PC-3 (cell line): ENCODE measurements around the gene IDNK. TPM values are rescaled to one million over a fixed set of nuclear protein-coding genes. Genes with fewer than 3 reads are reported as not detected.

Experiments
- ATAC-seq: fragments of 200-7000 bp; cut with Tn5 transposase; 2 replicates; pipeline ENCODE4 v1.9.1; 2020; ENCODE audit warnings: mild to moderate bottlenecking, moderate library complexity
- BruUV-seq: library from RNA; stranded (reverse); fragments of 400-500 nt; replicated peaks from 2 replicates; lab custom pipeline; 2021; lab: Mats Ljungman, UMichigan
- CTCF ChIA-PET: fragments of 300-600 bp; sonication (Branson Sonifier 250); formaldehyde crosslinking; loops from one replicate; lab custom pipeline; 2022; ENCODE audit warnings: antibody characterized with exemption; lab: Charles Lee
- POLR2A ChIA-PET: fragments of 300-600 bp; sonication (Branson Sonifier 250); formaldehyde crosslinking; loops from one replicate; lab custom pipeline; 2022; ENCODE audit warnings: antibody characterized with exemption; ENCODE audit not compliant: unreplicated experiment; lab: Charles Lee
- DNase-seq: peaks from one replicate; pipeline ENCODE4 v3.0.0-alpha.2; 2015
- H2AFZ ChIP-seq: fragments of 300-600 bp; sonication (generic); 2 replicates; pipeline ENCODE4 v1.6.0; 2016; ENCODE audit warnings: antibody characterized with exemption, low read length
- H3F3A ChIP-seq: fragments of 300-600 bp; sonication (generic); one replicate; pipeline ENCODE4 v1.6.0; 2017; ENCODE audit warnings: antibody characterized with exemption, low read length, control low read depth, mild to moderate bottlenecking; ENCODE audit not compliant: unreplicated experiment
- H3K27ac ChIP-seq: fragments of 300-600 bp; sonication (generic); 2 replicates; pipeline ENCODE4 v1.5.1; 2016; ENCODE audit warnings: mild to moderate bottlenecking, low read length
- H3K27me3 ChIP-seq: fragments of 300-600 bp; sonication (generic); 2 replicates; pipeline ENCODE4 v1.6.1; 2016; ENCODE audit warnings: low read length, mixed read lengths
- H3K36me3 ChIP-seq: fragments of 300-600 bp; sonication (generic); 2 replicates; pipeline ENCODE4 v1.6.1; 2016; ENCODE audit warnings: low read depth, mixed run types, low read length, mixed read lengths
- H3K4me1 ChIP-seq: fragments of 300-600 bp; sonication (generic); 2 replicates; pipeline ENCODE4 v1.5.1; 2016; ENCODE audit warnings: low read length; ENCODE audit not compliant: insufficient read depth
- H3K4me2 ChIP-seq: fragments of 300-600 bp; sonication (generic); 2 replicates; pipeline ENCODE4 v1.6.0; 2016; ENCODE audit warnings: low read length
- H3K4me3 ChIP-seq: fragments of 300-600 bp; sonication (generic); 2 replicates; pipeline ENCODE4 v1.5.1; 2016; ENCODE audit warnings: mild to moderate bottlenecking, low read length, mixed read lengths
- H3K79me2 ChIP-seq: fragments of 300-600 bp; sonication (generic); 2 replicates; pipeline ENCODE4 v1.6.1; 2017; ENCODE audit warnings: low read length, mixed read lengths
- H3K9ac ChIP-seq: fragments of 300-600 bp; sonication (generic); 2 replicates; pipeline ENCODE4 v1.6.0; 2016; ENCODE audit warnings: mild to moderate bottlenecking, low read length
- H3K9me2 ChIP-seq: fragments of 300-600 bp; sonication (generic); replicated peaks from 2 replicates; pipeline ENCODE4 v1.6.1; 2016; ENCODE audit warnings: mixed run types, low read length, mixed read lengths
- H3K9me3 ChIP-seq: fragments of 300-600 bp; sonication (generic); 2 replicates; pipeline ENCODE4 v1.6.1; 2016; ENCODE audit warnings: low read length, mixed read lengths
- H4K20me1 ChIP-seq: fragments of 300-600 bp; sonication (generic); 2 replicates; pipeline ENCODE4 v1.6.1; 2016; ENCODE audit warnings: low read length, mixed read lengths
- EZH2 ChIP-seq: fragments of 300-600 bp; sonication (generic); IDR thresholded peaks from one replicate; pipeline ENCODE4 v1.6.1; 2017; ENCODE audit warnings: antibody characterized with exemption, mild to moderate bottlenecking, low read length; ENCODE audit not compliant: unreplicated experiment
- EZH2phosphoT487 ChIP-seq: fragments of 300-600 bp; sonication (generic); IDR thresholded peaks from 2 replicates; pipeline ENCODE4 v1.6.1; 2018; ENCODE audit warnings: mild to moderate bottlenecking, antibody characterized with exemption, low read length, borderline replicate concordance
- intact Hi-C: fragments of 100-400 bp; cut with micrococcal nuclease; formaldehyde crosslinking; loops from 2 replicates; pipeline ENCODE4 v1.9.0; 2023
- total RNA-seq: library from RNA; depleted of rRNA; stranded (reverse); fragments of >200 nt; gene quantifications from 2 replicates; pipeline ENCODE4 v1.2.3, GENCODE V29; 2014
- TF ChIP-seq, protein P1 (sequence below): fragments of 300-600 bp; sonication (generic); conservative IDR thresholded peaks from 2 replicates; pipeline ENCODE4 v1.5.1; 2017; ENCODE audit warnings: antibody characterized with exemption, low read depth, mild to moderate bottlenecking, low read length

Gene IDNK
- total RNA-seq, 1 experiment from 2014 or later: 1.4 TPM

GRCh38 chr9:83637389-83637788 is 14.4 kb downstream of the IDNK start:
- Histone ChIP-seq H2AFZ (no peak overlapping the region), H3K79me2 (no peaks in the 10 kb centered on the region)

DNA sequence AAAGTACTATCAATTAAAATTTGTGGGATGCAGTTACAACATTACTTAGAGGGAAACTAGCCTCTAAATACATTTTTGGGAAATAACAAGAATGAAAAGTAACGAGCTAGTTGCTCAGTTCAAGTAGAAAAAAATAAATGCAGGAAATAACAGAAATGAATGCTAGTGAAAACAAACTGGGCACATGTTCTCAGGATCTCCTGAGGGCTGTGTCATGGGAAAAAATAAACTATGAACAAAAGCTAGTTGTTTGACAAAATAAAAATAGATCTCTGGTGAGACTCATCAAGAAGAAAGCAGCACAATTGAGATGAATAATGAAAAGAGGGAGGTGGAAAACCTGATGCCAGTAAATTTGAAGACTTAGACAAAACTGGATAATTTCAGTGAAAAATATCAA is 16.3 kb downstream of the IDNK start:
- TF ChIP-seq, protein P1, sequence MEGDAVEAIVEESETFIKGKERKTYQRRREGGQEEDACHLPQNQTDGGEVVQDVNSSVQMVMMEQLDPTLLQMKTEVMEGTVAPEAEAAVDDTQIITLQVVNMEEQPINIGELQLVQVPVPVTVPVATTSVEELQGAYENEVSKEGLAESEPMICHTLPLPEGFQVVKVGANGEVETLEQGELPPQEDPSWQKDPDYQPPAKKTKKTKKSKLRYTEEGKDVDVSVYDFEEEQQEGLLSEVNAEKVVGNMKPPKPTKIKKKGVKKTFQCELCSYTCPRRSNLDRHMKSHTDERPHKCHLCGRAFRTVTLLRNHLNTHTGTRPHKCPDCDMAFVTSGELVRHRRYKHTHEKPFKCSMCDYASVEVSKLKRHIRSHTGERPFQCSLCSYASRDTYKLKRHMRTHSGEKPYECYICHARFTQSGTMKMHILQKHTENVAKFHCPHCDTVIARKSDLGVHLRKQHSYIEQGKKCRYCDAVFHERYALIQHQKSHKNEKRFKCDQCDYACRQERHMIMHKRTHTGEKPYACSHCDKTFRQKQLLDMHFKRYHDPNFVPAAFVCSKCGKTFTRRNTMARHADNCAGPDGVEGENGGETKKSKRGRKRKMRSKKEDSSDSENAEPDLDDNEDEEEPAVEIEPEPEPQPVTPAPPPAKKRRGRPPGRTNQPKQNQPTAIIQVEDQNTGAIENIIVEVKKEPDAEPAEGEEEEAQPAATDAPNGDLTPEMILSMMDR: no peak
- TF ChIP-seq EZH2 (no peak), EZH2phosphoT487 (no peak)
- no peaks in the 10 kb centered on the region for H3K36me3 ChIP-seq
- POLR2A ChIA-PET: no interaction called here
- H3K9ac ChIP-seq: no peak overlapping the region
- no peaks in the 10 kb centered on the region for H3K4me1 ChIP-seq
- H3K4me2 ChIP-seq: no peak overlapping the region
- DNase-seq: no peak
- ATAC-seq: no peak
- no peaks in the 10 kb centered on the region for H4K20me1 ChIP-seq
- intact Hi-C loops: no loop called here
- H3K79me2 ChIP-seq: no peaks in the 10 kb centered on the region
- CTCF ChIA-PET: no interaction called here
- H2AFZ ChIP-seq: no peak overlapping the region
- no peak overlapping the region for H3K27ac ChIP-seq
- H3K4me3 ChIP-seq: no peak overlapping the region
- no TSS peak for BruUV-seq
- no peaks in the 10 kb centered on the region for H3K9me3 ChIP-seq
- no peaks in the 10 kb centered on the region for H3K9me2 ChIP-seq
- H3F3A ChIP-seq: no peaks in the 10 kb centered on the region
- H3K27me3 ChIP-seq: no peaks in the 10 kb centered on the region

More at GRCh38 chr9:83637389-83637788, 14.4 kb downstream of the IDNK start:
- intact Hi-C loops: no loop called here
- H3K27ac ChIP-seq: no peak overlapping the region
- H3K36me3 ChIP-seq: no peaks in the 10 kb centered on the region
- H3K27me3 ChIP-seq: no peaks in the 10 kb centered on the region
- no peaks in the 10 kb centered on the region for H4K20me1 ChIP-seq
- no peak overlapping the region for H3K4me2 ChIP-seq
- no peaks in the 10 kb centered on the region for H3F3A ChIP-seq
- no peak overlapping the region for H3K9ac ChIP-seq
- no peaks in the 10 kb centered on the region for H3K9me3 ChIP-seq
- CTCF ChIA-PET: no interaction called here
- BruUV-seq: no TSS peak
- no peak for ATAC-seq
- no peak overlapping the region for H3K4me3 ChIP-seq
- no peaks in the 10 kb centered on the region for H3K9me2 ChIP-seq
- no peak for DNase-seq
- TF ChIP-seq EZH2phosphoT487 (no peak), EZH2 (no peak)
- TF ChIP-seq, protein P1: no peak
- H3K4me1 ChIP-seq: no peaks in the 10 kb centered on the region
- POLR2A ChIA-PET: no interaction called here

GRCh38 chr9:83642793-83643192 is 19.9 kb downstream of the IDNK start:
- no peaks in the 10 kb centered on the region for H4K20me1 ChIP-seq
- CTCF ChIA-PET: no interaction called here
- DNase-seq (no peak), ATAC-seq (no peak)
- no TSS peak for BruUV-seq
- H3K4me3 ChIP-seq: no peak overlapping the region
- TF ChIP-seq EZH2phosphoT487 (no peak), EZH2 (no peak)
- TF ChIP-seq, protein P1: no peak
- no peaks in the 10 kb centered on the region for H3K27me3 ChIP-seq
- no peaks in the 10 kb centered on the region for H3K9me2 ChIP-seq
- H3K4me2 ChIP-seq: no peak overlapping the region
- intact Hi-C loops: no loop called here
- H3K36me3 ChIP-seq: no peaks in the 10 kb centered on the region; the same call in 1 of the 2 replicates
- no peaks in the 10 kb centered on the region for H3F3A ChIP-seq
- POLR2A ChIA-PET: no interaction called here
- H3K9me3 ChIP-seq: no peaks in the 10 kb centered on the region
- H2AFZ ChIP-seq: no peak overlapping the region
- no peak overlapping the region for H3K9ac ChIP-seq
- H3K27ac ChIP-seq: no peak overlapping the region
- H3K79me2 ChIP-seq: no peaks in the 10 kb centered on the region
- no peaks in the 10 kb centered on the region for H3K4me1 ChIP-seq
